ENCODE results near the gene CNPY3. TPM values are rescaled to one million over a fixed set of nuclear protein-coding genes. Genes with fewer than 3 reads are reported as not detected.

Gene CNPY3
- total and polyA plus RNA-seq, 2 of the 13 experiments (the other 11 are each of a cell fraction or from before 2014, with no cell fraction given) = 42.3 to 60.2 TPM

DNA sequence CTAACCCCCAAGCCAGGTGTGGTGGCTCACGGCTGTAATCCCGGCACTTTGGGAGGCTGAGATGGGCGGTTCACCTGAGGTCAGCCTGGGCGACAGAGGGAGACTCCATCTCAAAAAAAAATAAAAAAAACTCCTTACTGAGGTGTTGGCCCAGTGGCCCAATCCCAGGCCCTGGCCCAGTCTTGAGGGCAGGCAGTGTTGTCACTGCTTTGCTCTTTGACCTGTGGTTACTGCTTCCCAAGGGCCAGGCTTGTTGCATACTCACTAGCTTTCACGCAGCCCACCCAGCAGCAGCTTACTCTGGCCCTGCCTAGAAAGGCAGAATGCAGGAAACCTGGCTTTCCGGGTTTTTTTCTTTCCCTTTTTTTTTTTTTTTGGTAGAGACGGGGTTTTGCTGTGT, 13.2 kb downstream of the CNPY3 start (continued):
- TF ChIP-seq, protein P1, sequence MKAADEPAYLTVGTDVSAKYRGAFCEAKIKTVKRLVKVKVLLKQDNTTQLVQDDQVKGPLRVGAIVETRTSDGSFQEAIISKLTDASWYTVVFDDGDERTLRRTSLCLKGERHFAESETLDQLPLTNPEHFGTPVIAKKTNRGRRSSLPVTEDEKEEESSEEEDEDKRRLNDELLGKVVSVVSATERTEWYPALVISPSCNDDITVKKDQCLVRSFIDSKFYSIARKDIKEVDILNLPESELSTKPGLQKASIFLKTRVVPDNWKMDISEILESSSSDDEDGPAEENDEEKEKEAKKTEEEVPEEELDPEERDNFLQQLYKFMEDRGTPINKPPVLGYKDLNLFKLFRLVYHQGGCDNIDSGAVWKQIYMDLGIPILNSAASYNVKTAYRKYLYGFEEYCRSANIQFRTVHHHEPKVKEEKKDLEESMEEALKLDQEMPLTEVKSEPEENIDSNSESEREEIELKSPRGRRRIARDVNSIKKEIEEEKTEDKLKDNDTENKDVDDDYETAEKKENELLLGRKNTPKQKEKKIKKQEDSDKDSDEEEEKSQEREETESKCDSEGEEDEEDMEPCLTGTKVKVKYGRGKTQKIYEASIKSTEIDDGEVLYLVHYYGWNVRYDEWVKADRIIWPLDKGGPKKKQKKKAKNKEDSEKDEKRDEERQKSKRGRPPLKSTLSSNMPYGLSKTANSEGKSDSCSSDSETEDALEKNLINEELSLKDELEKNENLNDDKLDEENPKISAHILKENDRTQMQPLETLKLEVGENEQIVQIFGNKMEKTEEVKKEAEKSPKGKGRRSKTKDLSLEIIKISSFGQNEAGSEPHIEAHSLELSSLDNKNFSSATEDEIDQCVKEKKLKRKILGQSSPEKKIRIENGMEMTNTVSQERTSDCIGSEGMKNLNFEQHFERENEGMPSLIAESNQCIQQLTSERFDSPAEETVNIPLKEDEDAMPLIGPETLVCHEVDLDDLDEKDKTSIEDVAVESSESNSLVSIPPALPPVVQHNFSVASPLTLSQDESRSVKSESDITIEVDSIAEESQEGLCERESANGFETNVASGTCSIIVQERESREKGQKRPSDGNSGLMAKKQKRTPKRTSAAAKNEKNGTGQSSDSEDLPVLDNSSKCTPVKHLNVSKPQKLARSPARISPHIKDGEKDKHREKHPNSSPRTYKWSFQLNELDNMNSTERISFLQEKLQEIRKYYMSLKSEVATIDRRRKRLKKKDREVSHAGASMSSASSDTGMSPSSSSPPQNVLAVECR (CRISPR knock-in tag; IDR thresholded peaks at IDR 0.05; ENCODE audit: borderline replicate concordance) = peak; percentile 36; the same call in 1 of the 2 replicates
- TF ChIP-seq, protein P2, sequence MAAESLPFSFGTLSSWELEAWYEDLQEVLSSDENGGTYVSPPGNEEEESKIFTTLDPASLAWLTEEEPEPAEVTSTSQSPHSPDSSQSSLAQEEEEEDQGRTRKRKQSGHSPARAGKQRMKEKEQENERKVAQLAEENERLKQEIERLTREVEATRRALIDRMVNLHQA (CRISPR knock-in tag; IDR thresholded peaks at IDR 0.05) = no peak
- TF ChIP-seq ARID5B (CRISPR knock-in tag; IDR thresholded peaks at IDR 0.05) = peak; percentile 35; the same call in 1 of the 2 replicates
- TF ChIP-seq KDM5B (CRISPR knock-in tag; IDR thresholded peaks at IDR 0.05; ENCODE audit: borderline replicate concordance) = peak; percentile 74; the same call in 1 of the 2 replicates
- TF ChIP-seq RARG (CRISPR knock-in tag; IDR thresholded peaks at IDR 0.05; ENCODE audit: low read depth) = no peak
- no peak for TF ChIP-seq ZNF543 (CRISPR knock-in tag; IDR thresholded peaks at IDR 0.05)
- peak; percentile 33; the same call in 1 of the 2 replicates for TF ChIP-seq ZNF605 (CRISPR knock-in tag; IDR thresholded peaks at IDR 0.05)
- TF ChIP-seq FOXA3 (CRISPR knock-in tag; IDR thresholded peaks at IDR 0.05) = 0 out of 2 replicates have a peak, but pooled peaks have one; percentile 18
- peak; percentile 60; the same call in 1 of the 2 replicates for TF ChIP-seq ZFY (CRISPR knock-in tag; IDR thresholded peaks at IDR 0.05)
- TF ChIP-seq ZBED4 (CRISPR knock-in tag; IDR thresholded peaks at IDR 0.05; ENCODE audit: borderline replicate concordance) = peak; percentile 96; the same call in 1 of the 2 replicates
- TF ChIP-seq NR2C2 (CRISPR knock-in tag; IDR thresholded peaks at IDR 0.05; ENCODE audit: borderline replicate concordance) = peak; percentile 55; the same call in 1 of the 2 replicates
- 0 out of 2 replicates have a peak, but pooled peaks have one; percentile 16 for TF ChIP-seq HDAC2 (CRISPR knock-in tag; IDR thresholded peaks at IDR 0.05)
- peak; percentile 48 for TF ChIP-seq TEAD3 (CRISPR knock-in tag; optimal IDR thresholded peaks at IDR 0.05; ENCODE audit: borderline replicate concordance)
- TF ChIP-seq ZNF674 (CRISPR knock-in tag; IDR thresholded peaks at IDR 0.05; ENCODE audit: low read depth) = no peak
